SK-N-SH (cell line): ENCODE measurements around the gene UBE2S. TPM values are rescaled to one million over a fixed set of nuclear protein-coding genes. Genes with fewer than 3 reads are reported as not detected.

Experiments
- CTCF ChIA-PET: fragments of 300-600, 350-600 bp; formaldehyde crosslinking; extraction: SDS; loops from one replicate; lab custom pipeline; 2021; lab: Yijun Ruan, JAX
- POLR2A ChIA-PET: fragments of 350-600 bp; sonication (Branson Sonifier 250); formaldehyde crosslinking; extraction: SDS; loops from one replicate; lab custom pipeline; 2020; ENCODE audit warnings: antibody characterized with exemption, inconsistent platforms; lab: Yijun Ruan, JAX
- DNase-seq: peaks from one replicate; pipeline ENCODE4 v3.0.0; 2012
- H2AFZ ChIP-seq: fragments of 200-600 bp; sonication (generic); 2 replicates; pipeline ENCODE4 v1.8.1; 2016; ENCODE audit warnings: antibody characterized with exemption, mild to moderate bottlenecking, low read depth
- H3F3A ChIP-seq: fragments of 200-600 bp; sonication (generic); replicated peaks from 2 replicates; pipeline ENCODE3; 2016; ENCODE audit warnings: antibody characterized with exemption, mild to moderate bottlenecking; ENCODE audit not compliant: insufficient read depth
- H3K27ac ChIP-seq, 2 experiments: fragments of 200-500 bp in 1 of 2; fragments of 200-600 bp in 1 of 2; sonication (Bioruptor generic) in 1 of 2; sonication (generic), shearing (Covaris generic) in 1 of 2; 2 replicates each; pipeline versions ENCODE4 v1.5.1 to v1.6.1; 2014 to 2016; ENCODE audit warnings: low read depth in 2 of 2, inconsistent platforms in 1 of 2, low read length in 1 of 2, mild to moderate bottlenecking in 1 of 2, mixed read lengths in 1 of 2
- H3K27me3 ChIP-seq: fragments of 200-600 bp; sonication (generic), shearing (Covaris generic); 2 replicates; pipeline ENCODE4 v1.6.1; 2016; ENCODE audit warnings: mixed run types; ENCODE audit not compliant: insufficient read depth
- H3K36me3 ChIP-seq, 2 experiments: fragments of 200-500 bp in 1 of 2; fragments of 200-600 bp in 1 of 2; sonication (Bioruptor generic) in 1 of 2; sonication (generic) in 1 of 2; replicated peaks in 1 of 2; 2 replicates each; pipeline versions ENCODE3 to v1.5.1; 2014 to 2016; ENCODE audit warnings: low read length in 1 of 2, mild to moderate bottlenecking in 1 of 2; ENCODE audit not compliant: insufficient read depth in 2 of 2, control insufficient read depth in 1 of 2
- H3K4me1 ChIP-seq, 2 experiments: fragments of 200-500 bp in 1 of 2; fragments of 200-600 bp in 1 of 2; sonication (Bioruptor generic) in 1 of 2; sonication (generic), shearing (Covaris generic) in 1 of 2; 2 replicates each; pipeline versions ENCODE4 v1.5.1 to v1.6.1; 2014 to 2016; ENCODE audit warnings: low read depth in 1 of 2, low read length in 1 of 2, mixed run types in 1 of 2; ENCODE audit not compliant: insufficient read depth in 2 of 2, control insufficient read depth in 1 of 2
- H3K4me2 ChIP-seq: fragments of 200-600 bp; sonication (generic), shearing (Covaris generic); 2 replicates; pipeline ENCODE4 v1.6.1; 2017; ENCODE audit warnings: mixed run types
- H3K4me3 ChIP-seq, 2 experiments: fragments of 200-500 bp in 1 of 2; fragments of 200-600 bp in 1 of 2; sonication (Bioruptor generic) in 1 of 2; sonication (generic), shearing (Covaris generic) in 1 of 2; 2 replicates each; pipeline versions ENCODE4 v1.5.1 to v1.8.1; 2014 to 2016; ENCODE audit warnings: low read depth in 2 of 2, inconsistent platforms in 1 of 2, low read length in 1 of 2, mild to moderate bottlenecking in 1 of 2, mixed read lengths in 1 of 2, moderate library complexity in 1 of 2
- H3K79me2 ChIP-seq: fragments of 200-600 bp; sonication (generic); 2 replicates; pipeline ENCODE4 v1.8.1; 2017; ENCODE audit warnings: mild to moderate bottlenecking; ENCODE audit not compliant: insufficient read depth
- H3K9ac ChIP-seq: fragments of 200-600 bp; sonication (generic); 2 replicates; pipeline ENCODE4 v1.6.1; 2017; ENCODE audit warnings: mixed run types
- H3K9me2 ChIP-seq: fragments of 200-600 bp; sonication (generic); 2 replicates; pipeline ENCODE4 v1.6.1; 2017; ENCODE audit warnings: mixed run types
- H3K9me3 ChIP-seq: fragments of 200-600 bp; sonication (generic); 2 replicates; pipeline ENCODE4 v1.6.1; 2017; ENCODE audit warnings: mixed run types, mild to moderate bottlenecking, moderate library complexity
- H4K20me1 ChIP-seq: fragments of 200-600 bp; sonication (generic); 2 replicates; pipeline ENCODE4 v1.6.1; 2017; ENCODE audit warnings: mild to moderate bottlenecking, mixed run types; ENCODE audit not compliant: insufficient read depth
- CTCF ChIP-seq: fragments of 200-600 bp; sonication (generic); IDR thresholded peaks from 2 replicates; pipeline ENCODE4 v1.6.1; 2017; ENCODE audit warnings: antibody characterized with exemption, mild to moderate bottlenecking, moderate library complexity
- ELF1 ChIP-seq: IDR thresholded peaks from 2 replicates; pipeline ENCODE4 v1.4.0; 2012
- EZH2phosphoT487 ChIP-seq: fragments of 200-600 bp; sonication (generic); IDR thresholded peaks from 2 replicates; pipeline ENCODE4 v1.6.1; 2017; ENCODE audit warnings: low read depth, mixed run types, mild to moderate bottlenecking, antibody characterized with exemption, moderate library complexity, borderline replicate concordance
- FOXM1 ChIP-seq: IDR thresholded peaks from 2 replicates; pipeline ENCODE4 v1.4.0; 2012; ENCODE audit warnings: low read depth, mild to moderate bottlenecking
- MEF2A ChIP-seq: IDR thresholded peaks from 2 replicates; pipeline ENCODE4 v1.4.0; 2012; ENCODE audit warnings: low read depth, borderline replicate concordance
- MXI1 ChIP-seq: IDR thresholded peaks from 2 replicates; pipeline ENCODE4 v1.6.1; 2012; ENCODE audit warnings: mild to moderate bottlenecking, low read depth, low read length, improper control_type of control experiment
- NFIC ChIP-seq: IDR thresholded peaks from 2 replicates; pipeline ENCODE4 v1.4.0; 2012; ENCODE audit warnings: borderline replicate concordance
- NRF1 ChIP-seq: IDR thresholded peaks from 2 replicates; pipeline ENCODE4 v1.6.1; 2012; ENCODE audit warnings: low read depth, mild to moderate bottlenecking, low read length
- POLR2AphosphoS5 ChIP-seq: IDR thresholded peaks from 2 replicates; pipeline ENCODE4 v1.6.1; 2012; ENCODE audit warnings: low read depth, low read length
- REST ChIP-seq: IDR thresholded peaks from 2 replicates; pipeline ENCODE4 v1.6.1; 2012; ENCODE audit warnings: mild to moderate bottlenecking, low read depth, low read length, moderate library complexity
- RFX5 ChIP-seq: IDR thresholded peaks from 2 replicates; pipeline ENCODE4 v1.6.1; 2012; ENCODE audit warnings: mild to moderate bottlenecking, improper control_type of control experiment, low read length
- RXRA ChIP-seq: IDR thresholded peaks from 2 replicates; pipeline ENCODE4 v1.4.0; 2012; ENCODE audit warnings: low read depth, mild to moderate bottlenecking, borderline replicate concordance
- SIN3A ChIP-seq: IDR thresholded peaks from 2 replicates; pipeline ENCODE4 v1.6.1; 2012; ENCODE audit warnings: low read depth, mild to moderate bottlenecking, low read length, moderate library complexity, borderline replicate concordance
- SMC3 ChIP-seq: IDR thresholded peaks from 2 replicates; pipeline ENCODE4 v1.6.1; 2012; ENCODE audit warnings: low read depth, low read length, improper control_type of control experiment
- USF2 ChIP-seq: fragments of 150-350 bp; IDR thresholded peaks from 2 replicates; pipeline ENCODE4 v1.6.1; 2017; ENCODE audit warnings: antibody characterized with exemption, low read length, low read depth, borderline replicate concordance
- WGBS: methylation state at CpG from one replicate; pipeline ENCODE4 v1.1.6; 2017; ENCODE audit warnings: low lambda C conversion rate; 5-methylcytosine and 5-hydroxymethylcytosine counted together
- polyA plus RNA-seq, 3 experiments: library from polyadenylated mRNA; depleted of rRNA; stranded (reverse); fragments of >200 nt; gene quantifications; 2 replicates each; pipeline ENCODE4 v1.2.3, GENCODE V29; 2012

The UBE2S gene
- polyA plus RNA-seq, 1 of the 3 experiments (the other 2 are of a cell fraction) = 133 TPM

- Histone ChIP-seq H4K20me1 (no peaks in the 10 kb centered on the region), H2AFZ (no peak overlapping the region), H3K27ac (no peak overlapping the region), H3K4me1 (peaks cover 0 to 4% of the 10 kb centered on the region in 2 experiments; a peak in 1 of 4 replicates), H3K9ac (no peak overlapping the region), H3K36me3 (peaks cover 0 to 4% of the 10 kb centered on the region in 2 experiments), H3K9me3 (no peaks in the 10 kb centered on the region), H3K4me2 (no peak overlapping the region), H3K79me2 (no peaks in the 10 kb centered on the region), H3F3A (peaks cover 8% of the 10 kb centered on the region), H3K27me3 (no peaks in the 10 kb centered on the region), H3K4me3 (no peak overlapping the region), H3K9me2 (no peaks in the 10 kb centered on the region)
- ChIA-PET POLR2A (interaction anchor here (1.4 kb wide), 1 partner anchor 45 kb away, joined by 5 read pairs; the partner anchor contains the start of gene UBE2S), CTCF (interaction anchor here (0.6 to 2.0 kb wide), 3 partner anchors 22 to 221 kb away, joined by 3 to 8 read pairs (median 4); partner anchors contain the start of gene TMEM238)
- whole genome bisulfite sequencing = 85% methylated on average over 28 of the region's 38 CpGs
- TF ChIP-seq MXI1 = no peak
- no peak for TF ChIP-seq MEF2A
- TF ChIP-seq RXRA = no peak
- TF ChIP-seq FOXM1 = no peak
- no peak for TF ChIP-seq POLR2AphosphoS5
- no peak for TF ChIP-seq NFIC
- no peak for TF ChIP-seq SMC3
- no peak for DNase-seq
Measured at GRCh38 chr19:55362174-55362989, 45.2 kb downstream of the UBE2S start.

GRCh38 chr19:55360902-55361301 lies 46.7 kb downstream of the UBE2S start:
- CTCF ChIA-PET = no interaction called here
- H3K9me3 ChIP-seq = no peaks in the 10 kb centered on the region
- no peaks in the 10 kb centered on the region for H3K9me2 ChIP-seq
- no peak overlapping the region for H3K4me3 ChIP-seq
- no peak overlapping the region for H3K4me2 ChIP-seq
- H3K9ac ChIP-seq = no peak overlapping the region
- no peak for TF ChIP-seq ELF1
- TF ChIP-seq REST = no peak
- no peak for TF ChIP-seq MXI1
- TF ChIP-seq EZH2phosphoT487 = no peak
- no peak for TF ChIP-seq NRF1
- TF ChIP-seq RFX5 = no peak
- no peak for TF ChIP-seq SIN3A
- no peak for TF ChIP-seq CTCF
- TF ChIP-seq USF2 = no peak
- TF ChIP-seq, all 33 proteins: peak for 0
- peaks cover 6% of the 10 kb centered on the region; the same call in 1 of the 2 replicates for H3K27me3 ChIP-seq
- DNase-seq = no peak
- peaks cover 0 to 4% of the 10 kb centered on the region in 2 experiments; a peak in 1 of 4 replicates for H3K4me1 ChIP-seq
- peaks cover 11% of the 10 kb centered on the region for H3F3A ChIP-seq
- no peaks in the 10 kb centered on the region for H3K36me3 ChIP-seq
- no peaks in the 10 kb centered on the region for H4K20me1 ChIP-seq
- no peaks in the 10 kb centered on the region for H3K79me2 ChIP-seq
- no peak overlapping the region for H2AFZ ChIP-seq
- 92% methylated on average over 13 of the region's 16 CpGs for WGBS
- POLR2A ChIA-PET = no interaction called here
- no peak overlapping the region for H3K27ac ChIP-seq
